ENCODE measurements around the gene EXPH5.

EXPH5 gene

GRCh38 chr11:108511851-108512474, 81.6 kb downstream of the EXPH5 start:
- H3K4me3 ChIP-seq (ENCODE audit: low read length) = no peak overlapping the region
- peak; percentile 94 for DNase-seq (ENCODE audit: low read depth)
- TF ChIP-seq CTCF (IDR thresholded peaks at IDR 0.05; ENCODE audit: insufficient read depth, low read depth, low read length, missing control alignments) = no peak

- no peak for TF ChIP-seq CTCF (IDR thresholded peaks at IDR 0.05; ENCODE audit: insufficient read depth, low read depth, low read length, missing control alignments)
- no peak overlapping the region for H3K4me3 ChIP-seq (ENCODE audit: low read length)
- no peak for DNase-seq (ENCODE audit: low read depth)
Observed at GRCh38 chr11:108508653-108509593, 84.6 kb downstream of the EXPH5 start.

- DNase-seq (ENCODE audit: low read depth) = no peak
- H3K4me3 ChIP-seq (ENCODE audit: low read length) = no peak overlapping the region
- no peak for TF ChIP-seq CTCF (IDR thresholded peaks at IDR 0.05; ENCODE audit: insufficient read depth, low read depth, low read length, missing control alignments)
Observed at GRCh38 chr11:108501396-108501795, 92.2 kb downstream of the EXPH5 start.

- no peak for TF ChIP-seq CTCF (IDR thresholded peaks at IDR 0.05; ENCODE audit: insufficient read depth, low read depth, low read length, missing control alignments)
- no peak overlapping the region for H3K4me3 ChIP-seq (ENCODE audit: low read length)
- no peak for DNase-seq (ENCODE audit: low read depth)
Observed at GRCh38 chr11:108500721-108501120, 92.8 kb downstream of the EXPH5 start.

- peak; percentile 71 for DNase-seq (ENCODE audit: low read depth)
- TF ChIP-seq CTCF (IDR thresholded peaks at IDR 0.05; ENCODE audit: insufficient read depth, low read depth, low read length, missing control alignments) = no peak
- no peak overlapping the region for H3K4me3 ChIP-seq (ENCODE audit: low read length)
Observed at GRCh38 chr11:108500169-108500568, 93.4 kb downstream of the EXPH5 start.

GRCh38 chr11:108498816-108499408, 94.7 kb downstream of the EXPH5 start:
- H3K4me3 ChIP-seq (ENCODE audit: low read length) = no peak overlapping the region
- no peak for TF ChIP-seq CTCF (IDR thresholded peaks at IDR 0.05; ENCODE audit: insufficient read depth, low read depth, low read length, missing control alignments)
- DNase-seq (ENCODE audit: low read depth) = no peak

Measured in epithelial cell of esophagus (primary cell).